ENCODE results near the gene ACP4.
"Not testable (repeated sequence)": the region's sequence is repeated elsewhere in the genome, so short reads cannot be mapped to it uniquely, and the experiment has no call there.

ACP4 gene, protein sequence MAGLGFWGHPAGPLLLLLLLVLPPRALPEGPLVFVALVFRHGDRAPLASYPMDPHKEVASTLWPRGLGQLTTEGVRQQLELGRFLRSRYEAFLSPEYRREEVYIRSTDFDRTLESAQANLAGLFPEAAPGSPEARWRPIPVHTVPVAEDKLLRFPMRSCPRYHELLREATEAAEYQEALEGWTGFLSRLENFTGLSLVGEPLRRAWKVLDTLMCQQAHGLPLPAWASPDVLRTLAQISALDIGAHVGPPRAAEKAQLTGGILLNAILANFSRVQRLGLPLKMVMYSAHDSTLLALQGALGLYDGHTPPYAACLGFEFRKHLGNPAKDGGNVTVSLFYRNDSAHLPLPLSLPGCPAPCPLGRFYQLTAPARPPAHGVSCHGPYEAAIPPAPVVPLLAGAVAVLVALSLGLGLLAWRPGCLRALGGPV

DNA sequence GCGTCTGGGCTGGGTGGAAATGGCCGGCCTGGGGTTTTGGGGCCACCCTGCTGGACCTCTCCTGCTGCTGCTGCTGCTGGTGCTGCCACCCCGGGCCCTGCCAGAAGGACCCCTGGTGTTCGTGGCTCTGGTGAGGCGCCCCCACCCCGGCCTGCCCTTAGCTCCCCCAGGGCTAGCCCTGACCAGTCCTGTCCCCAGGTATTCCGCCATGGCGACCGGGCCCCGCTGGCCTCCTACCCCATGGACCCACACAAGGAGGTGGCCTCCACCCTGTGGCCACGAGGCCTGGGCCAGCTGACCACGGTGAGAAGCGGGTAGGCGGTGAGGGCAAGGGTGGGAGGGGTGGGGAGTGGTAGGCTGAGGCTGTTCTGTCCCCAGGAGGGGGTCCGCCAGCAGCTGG lies at the start of gene ACP4:
ACP4 (plus strand) TSS at position 20 of the 400 bp plus-strand sequence; CDS start at position 20, 0 bp downstream.
- no peak for DNase-seq (ENCODE audit: low spot score)

DNA sequence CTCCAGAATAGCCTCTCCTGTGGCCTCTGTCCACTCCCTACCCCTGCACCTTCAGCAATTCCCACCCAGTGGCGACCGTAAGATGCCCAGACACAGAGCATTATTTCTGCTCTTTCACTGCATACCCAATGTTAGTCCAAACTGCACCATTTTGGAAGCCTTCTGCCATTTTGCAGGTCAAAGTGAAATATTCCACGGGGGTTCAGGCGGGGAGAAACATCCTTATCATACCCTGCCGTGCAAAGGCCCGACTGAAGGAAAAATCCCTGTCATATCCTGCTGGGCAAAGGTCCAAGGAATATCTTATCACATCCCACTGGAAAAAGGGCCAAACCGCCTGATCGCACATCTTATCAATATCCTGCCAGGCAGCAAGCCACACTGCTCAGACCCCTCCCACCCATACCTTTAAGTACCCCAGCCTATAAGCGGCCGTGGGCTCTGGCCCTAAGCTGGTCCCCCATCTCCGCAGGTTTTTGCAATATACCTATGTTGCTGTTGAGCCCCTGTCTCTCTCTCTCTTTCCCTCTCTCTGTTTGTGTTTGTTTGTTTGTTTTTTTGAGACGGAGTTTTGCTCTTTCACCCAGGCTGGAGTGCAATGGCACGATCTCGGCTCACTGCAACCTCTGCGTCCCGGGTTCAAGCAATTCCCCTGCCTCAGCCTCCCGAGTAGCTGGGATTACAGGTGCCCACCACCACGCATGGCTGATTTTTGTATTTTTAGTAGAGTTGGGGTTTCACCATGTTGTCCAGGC lies 48.9 kb upstream of the ACP4 start:
- DNase-seq (ENCODE audit: low spot score) = no peak

DNA sequence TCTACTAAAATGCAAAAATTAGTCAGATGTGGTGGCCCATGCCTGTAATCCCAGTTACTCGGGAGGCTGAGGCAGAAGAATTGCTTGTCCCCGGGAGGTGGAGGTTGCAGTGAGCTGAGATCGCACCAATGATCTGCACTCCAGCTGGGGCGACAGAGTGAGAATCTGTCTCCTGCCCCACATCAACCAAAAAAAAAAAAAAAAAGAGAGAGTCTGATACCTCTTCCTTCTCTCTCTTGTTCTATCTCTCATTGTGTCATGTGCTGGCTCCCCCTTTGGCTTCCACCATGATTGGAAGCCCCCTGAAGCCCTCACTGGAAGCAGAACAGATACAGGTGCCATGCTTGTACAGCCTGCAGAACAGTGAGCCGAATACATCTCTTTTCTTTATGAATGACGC lies 46.7 kb upstream of the ACP4 start:
- DNase-seq (ENCODE audit: low spot score) = no peak

DNA sequence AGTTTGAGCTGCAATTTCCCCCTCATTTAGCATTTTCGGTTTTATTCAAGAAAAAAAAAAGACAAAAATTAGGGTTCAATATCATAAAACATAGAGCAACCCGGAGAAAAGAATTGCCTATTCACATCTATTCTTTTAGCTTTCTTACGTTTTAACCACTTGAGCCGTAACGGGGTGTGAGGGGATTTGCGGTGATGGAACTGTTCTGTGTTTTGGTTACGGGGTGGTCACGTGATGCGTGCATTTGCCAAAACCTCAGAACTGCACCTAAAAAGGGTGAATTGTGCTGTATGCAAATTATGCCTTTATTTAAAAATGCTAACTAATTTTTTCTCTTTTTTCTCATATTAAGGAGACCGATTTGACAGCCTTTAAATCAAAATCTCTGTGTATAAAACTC lies 45.0 kb upstream of the ACP4 start:
- no peak for DNase-seq (ENCODE audit: low spot score)

DNA sequence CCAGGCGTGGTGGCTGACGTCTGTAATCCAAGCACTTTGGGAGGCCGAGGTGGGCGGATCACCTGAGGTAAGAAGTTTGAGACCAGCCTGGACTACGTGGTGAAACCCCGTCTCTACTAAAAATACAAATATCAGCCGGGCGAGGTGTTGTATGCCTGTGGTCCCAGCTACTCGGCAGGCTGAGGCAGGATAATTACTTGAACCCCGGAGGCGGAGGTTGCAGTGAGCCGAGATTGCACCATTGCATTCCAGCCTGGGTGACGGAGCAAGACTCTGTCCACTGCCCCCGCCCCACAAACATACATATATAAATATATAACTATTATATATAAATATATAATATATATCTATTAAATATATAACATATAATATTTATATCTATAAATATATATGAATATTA lies 43.1 kb upstream of the ACP4 start:
- not testable (repeated sequence) for DNase-seq (ENCODE audit: low spot score)

DNA sequence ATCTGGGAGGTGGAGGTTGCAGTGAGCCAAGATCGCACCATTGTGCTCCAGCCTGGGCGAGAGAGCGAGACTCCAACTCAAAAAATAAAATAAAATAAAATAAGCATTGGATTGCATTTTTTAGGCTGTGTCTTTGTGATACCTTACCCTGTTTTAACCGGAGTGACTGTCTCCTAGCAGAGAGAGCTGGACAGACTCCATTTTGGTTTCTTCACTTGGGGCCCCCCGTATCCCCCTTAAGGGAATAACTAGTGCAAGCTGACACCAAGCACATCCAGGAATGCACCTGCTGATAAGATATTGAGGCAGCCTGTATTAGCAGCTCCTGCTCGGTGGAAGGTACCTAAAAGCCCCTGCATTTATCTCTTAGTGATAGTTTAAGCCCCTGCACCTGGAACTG lies 40.7 kb upstream of the ACP4 start:
- no peak for DNase-seq (ENCODE audit: low spot score)

DNA sequence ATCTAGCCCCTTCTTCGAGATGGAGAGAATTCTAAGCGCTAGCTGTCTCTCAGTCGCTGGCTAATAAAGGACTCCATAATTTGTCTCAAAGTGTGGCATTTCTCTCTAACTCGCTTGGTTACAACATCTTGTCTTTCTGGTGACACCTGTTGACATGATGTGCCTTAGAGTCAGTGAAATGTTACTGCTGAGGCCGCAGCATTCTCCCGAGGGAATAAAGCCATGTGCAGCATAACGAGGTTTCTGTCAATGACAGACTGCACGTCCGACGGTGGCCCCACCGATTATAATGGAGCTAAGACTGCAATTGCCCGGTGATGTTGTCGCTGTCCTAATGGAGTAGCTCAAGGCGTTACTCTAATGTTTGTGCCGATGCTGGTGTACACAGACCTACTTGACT lies 40.2 kb upstream of the ACP4 start:
- DNase-seq (ENCODE audit: low spot score) = no peak

DNA sequence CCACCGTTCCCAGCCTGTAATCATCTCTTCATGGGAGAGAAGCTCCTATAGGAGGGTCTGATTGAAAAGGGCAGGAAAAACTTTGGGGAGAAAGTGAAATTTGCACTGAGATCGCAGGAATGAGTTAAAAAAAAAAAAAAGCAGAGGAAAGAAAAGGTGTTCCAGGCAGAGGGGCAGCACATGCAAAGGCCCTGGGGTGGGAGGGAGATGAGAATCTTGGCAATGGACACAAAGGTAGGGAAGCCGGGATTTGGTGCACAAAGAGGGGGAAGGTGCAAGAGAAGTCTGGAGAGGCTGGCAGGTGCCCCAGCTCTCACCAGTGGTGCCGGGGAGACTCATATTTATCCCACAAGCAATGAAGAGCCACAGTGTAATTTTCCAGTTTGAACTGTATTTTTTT lies 36.3 kb upstream of the ACP4 start:
- no peak for DNase-seq (ENCODE audit: low spot score)

DNA sequence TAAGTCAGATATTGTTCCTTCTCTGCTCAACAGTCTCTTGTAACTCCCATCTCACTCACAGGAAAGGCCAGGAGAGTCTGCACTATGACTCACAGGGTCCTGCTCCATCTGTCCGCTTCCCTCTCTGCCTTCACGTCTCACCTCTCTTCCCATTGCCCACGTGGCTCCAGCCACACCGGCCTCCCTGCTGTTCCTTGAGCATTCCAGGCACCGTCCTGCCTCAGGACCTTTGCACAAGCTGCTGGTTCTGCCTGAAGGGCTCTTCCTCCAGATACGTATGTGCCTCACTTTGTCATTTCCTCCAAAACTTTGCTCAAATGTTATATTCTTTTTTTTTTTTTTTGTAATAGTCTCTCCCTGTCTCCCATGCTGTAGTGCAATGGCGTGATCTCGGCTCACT lies 34.0 kb upstream of the ACP4 start:
- not testable (repeated sequence) for DNase-seq (ENCODE audit: low spot score)

DNA sequence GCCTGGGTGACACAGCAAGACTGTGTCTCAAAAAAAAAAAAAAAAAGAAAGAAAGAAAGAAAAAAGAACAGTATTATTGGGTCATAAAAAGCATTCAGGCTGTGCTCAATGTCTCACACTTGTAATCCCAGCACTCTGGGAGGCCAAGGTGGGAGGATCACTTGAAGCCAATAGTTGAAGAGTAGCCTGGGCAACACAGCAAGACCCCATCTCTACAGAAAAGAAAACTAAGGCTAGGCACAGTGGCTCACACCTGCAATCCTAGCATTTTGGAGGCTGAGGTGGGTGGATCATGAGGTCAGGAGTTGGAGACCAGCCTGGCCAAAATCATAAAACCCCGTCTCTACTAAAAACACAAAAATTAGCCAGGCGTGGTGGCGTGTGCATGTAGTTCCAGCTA lies 32.6 kb upstream of the ACP4 start:
- not testable (repeated sequence) for DNase-seq (ENCODE audit: low spot score)

DNA sequence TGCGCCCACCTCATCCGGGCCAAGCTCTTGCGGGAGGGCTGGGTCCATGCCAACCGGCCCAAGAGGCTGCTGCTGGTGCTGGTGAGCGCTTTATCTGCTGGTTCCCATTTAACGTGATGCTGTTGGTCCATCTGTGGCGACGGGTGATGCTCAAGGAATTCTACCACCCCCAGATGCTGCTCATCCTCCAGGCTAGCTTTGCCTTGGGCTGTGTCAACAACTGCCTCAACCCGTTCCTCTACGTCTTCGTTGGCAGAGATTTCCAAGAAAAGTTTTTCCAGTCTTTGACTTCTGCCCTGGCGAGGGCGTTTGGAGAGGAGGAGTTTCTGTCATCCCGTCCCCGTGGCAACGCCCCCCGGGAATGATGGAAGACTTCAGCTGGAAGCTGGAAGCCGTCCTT lies 31.1 kb upstream of the ACP4 start:
- not testable (repeated sequence) for DNase-seq (ENCODE audit: low spot score)

DNA sequence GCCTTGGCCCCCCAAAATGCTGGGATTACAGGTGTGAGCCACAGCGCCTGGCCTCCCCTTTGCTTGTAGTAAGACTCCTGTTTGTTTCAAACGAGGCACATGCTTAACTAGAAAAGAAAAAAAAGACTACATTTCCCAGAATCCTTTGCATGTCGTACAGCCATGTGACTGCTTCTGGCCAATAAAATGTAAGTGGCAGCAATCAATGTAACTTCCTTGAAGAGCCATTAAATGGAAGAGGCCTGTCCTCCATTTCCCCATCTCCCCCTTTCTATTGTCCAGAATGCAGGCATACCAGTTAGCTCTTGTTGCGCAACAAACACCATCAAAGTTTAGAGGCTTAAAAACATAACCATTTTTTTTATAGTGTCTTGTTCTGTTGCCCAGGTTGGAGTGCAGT lies 30.3 kb upstream of the ACP4 start:
- peak; percentile 44 for DNase-seq (ENCODE audit: low spot score)

DNA sequence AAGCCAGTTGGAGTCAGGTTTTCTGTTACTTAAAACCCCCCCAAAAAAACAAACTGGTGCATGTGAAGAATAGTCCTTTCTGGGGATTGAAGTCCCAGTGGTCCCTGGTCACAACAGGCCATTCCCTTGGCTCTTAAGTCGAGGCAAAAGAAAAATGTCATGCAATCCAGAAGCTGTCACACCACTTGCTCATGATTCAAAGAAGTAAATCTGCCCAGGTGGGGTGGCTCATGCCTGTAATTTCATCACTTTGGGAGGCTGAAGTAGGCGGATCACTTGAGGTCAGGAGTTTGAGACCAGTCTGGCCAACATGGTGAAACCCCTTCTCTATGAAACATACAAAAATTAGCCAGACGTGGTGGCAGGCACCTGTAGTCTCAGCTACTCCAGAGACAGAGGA lies 28.7 kb upstream of the ACP4 start:
- not testable (repeated sequence) for DNase-seq (ENCODE audit: low spot score)

DNA sequence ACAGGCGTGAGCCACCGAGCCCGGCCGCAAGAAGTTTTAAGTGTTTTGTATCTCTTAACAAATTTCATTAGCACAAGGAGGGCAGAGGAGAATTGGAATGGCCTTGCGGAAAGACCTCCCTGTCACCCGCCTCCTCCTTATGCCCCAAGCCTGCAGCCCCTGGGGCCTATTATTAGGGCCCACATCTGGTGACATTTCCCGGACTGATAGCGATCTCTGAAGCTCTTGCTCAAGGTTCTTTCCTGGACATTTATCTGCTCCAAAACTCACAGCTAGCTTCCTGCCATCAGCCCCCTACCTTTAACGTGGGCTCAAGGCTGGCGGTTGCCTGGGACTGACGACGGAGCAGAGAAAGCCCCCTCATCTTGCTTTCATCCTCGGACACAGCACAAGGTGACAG lies 26.7 kb upstream of the ACP4 start:
- not testable (repeated sequence) for DNase-seq (ENCODE audit: low spot score)

DNA sequence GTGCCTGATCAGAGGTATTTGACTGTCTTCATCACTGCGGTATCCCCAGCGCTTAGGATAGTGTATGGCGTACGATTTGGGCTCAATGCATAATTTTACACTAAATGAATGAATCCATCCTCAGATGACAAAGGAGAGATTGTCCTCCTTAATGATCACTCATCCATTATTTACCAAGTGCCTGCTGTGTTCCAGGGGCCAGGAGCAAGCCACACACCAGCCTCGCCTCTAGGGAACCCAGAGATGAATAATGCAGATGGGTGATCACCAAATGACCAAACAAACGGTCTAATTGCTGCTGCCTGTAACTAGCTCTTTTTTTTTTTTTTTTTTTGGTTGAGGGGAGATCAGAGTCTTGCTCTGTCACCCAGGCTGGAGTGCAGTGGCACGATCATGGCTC lies 25.8 kb upstream of the ACP4 start:
- DNase-seq (ENCODE audit: low spot score) = no peak

DNA sequence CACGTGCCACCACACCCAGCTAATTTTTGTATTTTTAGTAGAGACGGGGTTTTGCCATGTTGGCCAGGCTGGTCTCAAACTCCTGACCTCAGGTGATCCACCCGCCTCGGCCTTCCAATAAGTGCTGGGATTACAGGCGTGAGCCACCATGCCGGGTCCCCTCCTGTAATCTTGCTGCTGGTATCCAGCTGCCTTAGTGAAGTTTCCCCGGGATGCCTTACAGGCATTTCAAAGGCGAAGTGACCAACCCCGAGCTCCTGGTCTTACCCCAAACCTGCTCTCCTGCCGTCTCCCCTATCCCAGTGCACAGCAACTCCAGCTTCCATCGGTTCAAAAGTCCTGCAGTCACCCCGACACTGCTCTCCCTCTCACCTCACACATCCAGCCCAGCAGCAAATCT lies 23.5 kb upstream of the ACP4 start:
- not testable (repeated sequence) for DNase-seq (ENCODE audit: low spot score)

DNA sequence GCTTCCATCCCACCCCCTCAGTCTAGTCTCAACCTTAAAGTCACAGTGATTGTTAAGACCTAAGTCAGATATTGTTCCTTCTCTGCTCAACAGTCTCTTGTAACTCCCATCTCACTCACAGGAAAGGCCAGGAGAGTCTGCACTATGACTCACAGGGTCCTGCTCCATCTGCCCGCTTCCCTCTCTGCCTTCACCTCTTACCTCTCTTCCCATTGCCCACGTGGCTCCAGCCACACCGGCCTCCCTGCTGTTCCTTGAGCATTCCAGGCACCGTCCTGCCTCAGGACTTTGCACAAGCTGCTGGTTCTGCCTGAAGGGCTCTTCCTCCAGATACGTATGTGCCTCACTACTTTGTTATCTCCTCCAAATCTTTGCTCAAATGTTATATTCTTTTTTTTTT lies 23.0 kb upstream of the ACP4 start:
- not testable (repeated sequence) for DNase-seq (ENCODE audit: low spot score)

DNA sequence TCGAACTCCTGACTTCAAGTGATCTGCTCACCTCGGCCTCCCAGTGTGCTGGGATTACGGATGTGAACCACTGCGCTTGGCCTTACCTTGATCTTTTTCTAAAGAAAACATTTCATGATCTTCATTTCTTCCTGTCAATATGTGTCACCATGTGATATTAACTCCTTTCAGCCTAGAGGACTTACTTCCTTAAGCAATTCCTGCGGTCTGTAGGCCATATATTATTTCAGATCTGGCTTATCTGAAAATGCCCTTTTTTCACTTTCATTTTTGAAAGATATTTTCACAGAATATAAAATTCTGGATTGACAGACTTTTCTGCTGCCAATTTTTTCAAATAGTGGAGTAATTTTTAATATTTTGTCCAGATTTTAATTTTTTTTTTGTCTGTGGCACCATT lies 21.9 kb upstream of the ACP4 start:
- no peak for DNase-seq (ENCODE audit: low spot score)

DNA sequence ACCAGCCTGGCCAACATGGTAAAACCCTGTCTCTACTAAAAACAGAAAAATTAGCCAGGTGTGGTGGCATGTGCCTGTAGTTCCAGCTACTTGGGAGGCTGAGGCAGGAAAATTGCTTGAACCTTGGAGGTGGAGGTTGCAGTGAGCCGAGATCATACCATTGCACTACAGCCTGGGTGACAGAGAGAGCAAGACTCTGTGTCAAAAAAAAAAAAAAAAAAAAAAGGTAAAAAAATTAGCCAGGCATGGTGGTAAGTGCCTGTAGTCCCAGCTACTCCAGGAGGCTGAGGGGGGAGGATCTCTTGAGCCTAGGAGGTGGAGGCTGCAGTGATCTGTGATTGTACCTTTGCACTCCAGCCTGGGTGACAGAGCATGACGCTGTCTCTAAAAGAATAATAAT lies 20.1 kb upstream of the ACP4 start, which contains the start of gene GPR32:
GPR32 (plus strand) TSS at position 301 of the 400 bp plus-strand sequence. CDS start 137 bp downstream, outside the sequence.
- DNase-seq (ENCODE audit: low spot score) = not testable (repeated sequence)

DNA sequence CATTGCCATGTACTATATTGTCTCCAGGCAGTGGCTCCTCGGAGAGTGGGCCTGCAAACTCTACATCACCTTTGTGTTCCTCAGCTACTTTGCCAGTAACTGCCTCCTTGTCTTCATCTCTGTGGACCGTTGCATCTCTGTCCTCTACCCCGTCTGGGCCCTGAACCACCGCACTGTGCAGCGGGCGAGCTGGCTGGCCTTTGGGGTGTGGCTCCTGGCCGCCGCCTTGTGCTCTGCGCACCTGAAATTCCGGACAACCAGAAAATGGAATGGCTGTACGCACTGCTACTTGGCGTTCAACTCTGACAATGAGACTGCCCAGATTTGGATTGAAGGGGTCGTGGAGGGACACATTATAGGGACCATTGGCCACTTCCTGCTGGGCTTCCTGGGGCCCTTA lies 19.3 kb upstream of the ACP4 start:
- DNase-seq (ENCODE audit: low spot score) = no peak

DNA sequence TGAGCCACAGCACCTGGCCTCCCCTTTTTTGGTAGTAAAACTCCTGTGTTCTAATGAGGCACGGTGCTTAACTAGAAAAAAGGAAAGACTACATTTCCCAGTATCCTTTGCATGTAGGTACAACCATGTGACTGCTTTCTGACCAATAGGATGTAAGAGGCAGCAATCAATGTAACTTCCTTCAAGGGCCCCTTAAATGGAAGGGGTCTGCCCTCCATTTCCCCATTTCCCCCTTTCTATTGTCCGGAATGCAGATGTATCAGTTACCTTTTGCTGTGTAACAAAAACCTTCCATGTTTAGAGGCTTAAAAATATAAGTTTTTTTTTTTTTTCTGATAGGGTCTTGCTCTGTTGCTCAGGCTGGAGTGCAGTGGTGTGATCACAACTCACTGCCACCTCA lies 17.7 kb upstream of the ACP4 start:
- DNase-seq (ENCODE audit: low spot score) = no peak

DNA sequence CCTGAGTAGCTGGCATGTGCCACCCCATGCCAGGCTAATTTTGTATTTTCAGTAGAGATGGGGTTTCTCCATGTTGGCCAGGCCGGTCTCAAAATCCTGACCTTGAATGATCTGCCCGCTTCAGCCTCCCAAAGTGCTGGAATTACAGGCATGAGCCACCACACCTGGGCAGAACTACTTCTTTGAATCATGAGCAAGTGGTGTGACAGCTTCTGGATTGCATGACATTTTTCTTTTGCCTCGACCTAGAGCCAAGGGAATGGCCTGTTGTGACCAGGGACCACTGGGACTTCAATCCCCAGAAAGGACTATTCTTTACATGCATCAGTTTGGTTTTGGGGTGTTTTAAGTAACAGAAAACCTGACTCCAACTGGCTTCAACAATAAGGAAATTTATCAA lies 17.3 kb upstream of the ACP4 start:
- not testable (repeated sequence) for DNase-seq (ENCODE audit: low spot score)

DNA sequence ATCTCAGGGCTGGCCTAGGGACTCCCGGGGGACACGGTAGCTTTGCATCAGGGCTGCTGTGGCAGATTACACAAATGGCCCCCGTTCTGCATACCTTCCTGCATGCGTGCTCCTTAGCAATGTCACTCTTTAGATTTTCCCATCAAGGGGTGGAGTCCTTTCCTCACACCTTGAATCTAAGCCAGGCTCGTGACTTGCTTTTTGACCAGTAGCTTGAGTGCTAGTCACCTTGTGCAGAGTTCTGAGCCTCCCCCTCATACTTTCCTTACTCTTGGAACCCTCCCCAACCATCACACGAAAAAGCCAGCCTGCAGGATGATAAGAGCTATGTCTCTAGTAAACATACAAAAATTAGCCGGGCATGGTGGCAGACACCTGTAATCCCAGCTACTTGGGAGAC lies 16.8 kb upstream of the ACP4 start:
- DNase-seq (ENCODE audit: low spot score) = not testable (repeated sequence)

All from cerebellar cortex (tissue), 1 donor.